Ishikawa (cell line): ENCODE results near the gene GRIN2B.

ENCODE experiments used
- CREB1 ChIP-seq: IDR thresholded peaks from 2 replicates; pipeline ENCODE4 v1.6.1; 2012; ENCODE audit warnings: low read depth
- EP300 ChIP-seq: IDR thresholded peaks from 2 replicates; pipeline ENCODE4 v1.6.1; 2012; ENCODE audit warnings: borderline replicate concordance
- FOXM1 ChIP-seq: IDR thresholded peaks from 2 replicates; pipeline ENCODE4 v1.6.1; 2012; ENCODE audit warnings: low read depth, borderline replicate concordance
- MAX ChIP-seq: IDR thresholded peaks from 2 replicates; pipeline ENCODE4 v1.6.1; 2012
- REST ChIP-seq: IDR thresholded peaks from 2 replicates; pipeline ENCODE4 v1.6.1; 2012; ENCODE audit warnings: low read depth, mild to moderate bottlenecking
- TAF1 ChIP-seq: IDR thresholded peaks from 2 replicates; pipeline ENCODE4 v1.6.1; 2012; ENCODE audit warnings: low read depth, mild to moderate bottlenecking
- TCF12 ChIP-seq: IDR thresholded peaks from 2 replicates; pipeline ENCODE4 v1.6.1; 2012; ENCODE audit warnings: low read depth
- TEAD4 ChIP-seq: IDR thresholded peaks from 2 replicates; pipeline ENCODE4 v1.6.1; 2012
- USF1 ChIP-seq: IDR thresholded peaks from 2 replicates; pipeline ENCODE4 v1.6.1; 2012
- ZBTB7A ChIP-seq: IDR thresholded peaks from 2 replicates; pipeline ENCODE4 v1.6.1; 2012; ENCODE audit warnings: low read depth

- no peak for TF ChIP-seq MAX
- no peak for TF ChIP-seq ZBTB7A
- no peak for TF ChIP-seq TAF1
- no peak for TF ChIP-seq TEAD4
- TF ChIP-seq EP300: no peak
- TF ChIP-seq USF1: no peak
- no peak for TF ChIP-seq REST
- no peak for TF ChIP-seq TCF12
- TF ChIP-seq FOXM1: no peak
- TF ChIP-seq CREB1: no peak
Observed at GRCh38 chr12:13976880-13977279, 4.5 kb downstream of the GRIN2B start.
